GM23248 (cell line): ENCODE results near the gene DPP3. TPM values are rescaled to one million over a fixed set of nuclear protein-coding genes. Genes with fewer than 3 reads are reported as not detected.
"Not testable (repeated sequence)": the region's sequence is repeated elsewhere in the genome, so short reads cannot be mapped to it uniquely, and the experiment has no call there.

Source experiments
- DNase-seq: peaks from one replicate; pipeline ENCODE4 v3.0.0-alpha.2; 2015
- H2AFZ ChIP-seq: fragments of 200-600 bp; sonication (generic); 2 replicates; pipeline ENCODE4 v1.6.1; 2016; ENCODE audit warnings: antibody characterized with exemption
- H3F3A ChIP-seq: fragments of 200-600 bp; sonication (generic); 2 replicates; pipeline ENCODE4 v1.6.1; 2016; ENCODE audit warnings: mild to moderate bottlenecking, antibody characterized with exemption, mixed run types; ENCODE audit not compliant: insufficient read depth
- H3K27ac ChIP-seq: fragments of 200-600 bp; sonication (generic); 2 replicates; pipeline ENCODE4 v1.5.1; 2016; ENCODE audit warnings: mild to moderate bottlenecking
- H3K27me3 ChIP-seq: fragments of 200-600 bp; sonication (generic); replicated peaks from 2 replicates; pipeline ENCODE4 v1.6.1; 2016; ENCODE audit warnings: mild to moderate bottlenecking; ENCODE audit not compliant: insufficient read depth
- H3K36me3 ChIP-seq: fragments of 200-600 bp; sonication (generic); 2 replicates; pipeline ENCODE4 v1.6.1; 2016; ENCODE audit warnings: low read depth, mild to moderate bottlenecking
- H3K4me1 ChIP-seq: fragments of 200-600 bp; sonication (generic); 2 replicates; pipeline ENCODE4 v1.6.1; 2016; ENCODE audit warnings: mild to moderate bottlenecking; ENCODE audit not compliant: insufficient read depth
- H3K4me2 ChIP-seq: fragments of 200-600 bp; sonication (generic); one replicate; pipeline ENCODE4 v1.6.1; 2016; ENCODE audit warnings: mild to moderate bottlenecking; ENCODE audit not compliant: unreplicated experiment
- H3K4me3 ChIP-seq: fragments of 200-600 bp; sonication (generic); 2 replicates; pipeline ENCODE4 v1.5.1; 2016; ENCODE audit warnings: mild to moderate bottlenecking
- H3K79me2 ChIP-seq: fragments of 200-600 bp; sonication (generic); 2 replicates; pipeline ENCODE4 v1.6.1; 2016; ENCODE audit warnings: mild to moderate bottlenecking; ENCODE audit not compliant: insufficient read depth
- H3K9ac ChIP-seq: fragments of 200-600 bp; sonication (generic); 2 replicates; pipeline ENCODE4 v1.6.1; 2016; ENCODE audit warnings: mild to moderate bottlenecking
- H3K9me2 ChIP-seq: fragments of 200-600 bp; sonication (generic); 2 replicates; pipeline ENCODE4 v1.6.1; 2016; ENCODE audit warnings: mixed run types, mild to moderate bottlenecking, moderate library complexity; ENCODE audit not compliant: insufficient read depth
- H3K9me3 ChIP-seq: fragments of 200-600 bp; sonication (generic); one replicate; pipeline ENCODE4 v1.6.1; 2017; ENCODE audit warnings: low read depth
- H4K20me1 ChIP-seq: fragments of 200-600 bp; sonication (generic); 2 replicates; pipeline ENCODE4 v1.6.0; 2016; ENCODE audit not compliant: insufficient read depth
- EZH2 ChIP-seq: fragments of 200-600 bp; sonication (generic); IDR thresholded peaks from 2 replicates; pipeline ENCODE4 v1.6.1; 2018; ENCODE audit warnings: antibody characterized with exemption, mild to moderate bottlenecking; ENCODE audit not compliant: insufficient read depth, poor library complexity, severe bottlenecking
- EZH2phosphoT487 ChIP-seq: fragments of 200-600 bp; sonication (generic); IDR thresholded peaks from 2 replicates; pipeline ENCODE4 v1.6.1; 2018; ENCODE audit warnings: antibody characterized with exemption, moderate library complexity, mild to moderate bottlenecking, low read depth; ENCODE audit not compliant: insufficient read depth
- WGBS, 2 experiments: methylation state at CpG; one replicate each; pipeline ENCODE4 v1.1.6; 2015 to 2017; ENCODE audit warnings: low lambda C conversion rate in 2 of 2, low coverage in 1 of 2; ENCODE audit errors: missing lambda C conversion rate in 2 of 2; 5-methylcytosine and 5-hydroxymethylcytosine counted together
- in situ Hi-C: fragments of 300-500 bp; cut with MboI; formaldehyde crosslinking; loops from 2 replicates; pipeline ENCODE4 v1.15.0; 2020
- polyA plus RNA-seq: library from polyadenylated mRNA; unstranded; fragments of >200 nt; fragmentation: Nextera tagmentation; extraction: Ambion mirVana; gene quantifications from 2 replicates; pipeline ENCODE4 v1.2.1, GENCODE V29; 2016
- total RNA-seq: library from RNA; depleted of rRNA; stranded (reverse); fragments of >200 nt; shearing (Covaris generic); gene quantifications from 2 replicates; pipeline ENCODE4 v1.2.3, GENCODE V29; 2014

DPP3 gene
- total and polyA plus RNA-seq, 2 experiments from 2014 or later, result 34.7 to 50.8 TPM

DNA sequence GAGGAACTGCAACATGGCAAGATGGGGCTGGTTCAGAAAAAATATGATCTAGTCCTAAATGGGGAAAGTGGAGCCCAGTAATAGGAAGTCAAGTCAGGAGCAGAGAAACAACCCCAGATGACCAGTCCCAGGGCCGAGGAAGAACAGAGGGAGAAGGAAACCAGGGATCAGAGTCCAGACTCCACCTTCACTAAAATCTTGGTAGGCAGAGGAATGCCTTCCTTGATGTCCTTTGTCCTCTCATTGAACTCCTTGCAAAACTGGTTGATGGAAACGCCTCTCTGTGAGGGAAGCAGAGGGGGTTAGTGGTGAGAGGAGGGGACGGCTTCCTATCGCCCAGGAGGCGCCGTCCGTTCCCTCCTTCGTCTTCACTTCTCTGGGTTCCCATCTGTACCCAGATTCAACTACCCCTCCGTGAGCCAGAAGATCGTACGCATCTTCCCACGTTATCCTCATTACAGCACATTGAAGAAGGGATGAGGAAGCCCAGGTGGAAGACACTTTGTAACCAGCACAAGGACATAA lies 42.2 kb upstream of the DPP3 start:
- no peaks in the 10 kb centered on the region for H3K27me3 ChIP-seq
- no peaks in the 10 kb centered on the region for H4K20me1 ChIP-seq
- H3K4me1 ChIP-seq, result peaks cover 3% of the 10 kb centered on the region
- in situ Hi-C loops, result no loop called here
- TF ChIP-seq EZH2, result no peak
- no peak for TF ChIP-seq EZH2phosphoT487
- H3K4me3 ChIP-seq, result peak overlapping the region; percentile 78
- 0 out of 2 replicates have a peak, but pooled peaks cover 10% of the 10 kb centered on the region for H3K36me3 ChIP-seq
- H2AFZ ChIP-seq, result peak overlapping the region; percentile 96
- peak overlapping the region; percentile 80 for H3K4me2 ChIP-seq
- no peaks in the 10 kb centered on the region for H3K9me2 ChIP-seq
- no peak overlapping the region; the same call in 1 of the 2 replicates for H3K27ac ChIP-seq
- DNase-seq, result no peak
- WGBS, 2 experiments, result 0 to 3% methylated on average over 12 of the region's 12 CpGs
- peak overlapping the region; percentile 91 for H3K9ac ChIP-seq
- H3F3A ChIP-seq, result peaks cover 2% of the 10 kb centered on the region; the same call in 1 of the 2 replicates
- H3K79me2 ChIP-seq, result peaks cover 7% of the 10 kb centered on the region; the same call in 1 of the 2 replicates
- H3K9me3 ChIP-seq, result no peaks in the 10 kb centered on the region

DNA sequence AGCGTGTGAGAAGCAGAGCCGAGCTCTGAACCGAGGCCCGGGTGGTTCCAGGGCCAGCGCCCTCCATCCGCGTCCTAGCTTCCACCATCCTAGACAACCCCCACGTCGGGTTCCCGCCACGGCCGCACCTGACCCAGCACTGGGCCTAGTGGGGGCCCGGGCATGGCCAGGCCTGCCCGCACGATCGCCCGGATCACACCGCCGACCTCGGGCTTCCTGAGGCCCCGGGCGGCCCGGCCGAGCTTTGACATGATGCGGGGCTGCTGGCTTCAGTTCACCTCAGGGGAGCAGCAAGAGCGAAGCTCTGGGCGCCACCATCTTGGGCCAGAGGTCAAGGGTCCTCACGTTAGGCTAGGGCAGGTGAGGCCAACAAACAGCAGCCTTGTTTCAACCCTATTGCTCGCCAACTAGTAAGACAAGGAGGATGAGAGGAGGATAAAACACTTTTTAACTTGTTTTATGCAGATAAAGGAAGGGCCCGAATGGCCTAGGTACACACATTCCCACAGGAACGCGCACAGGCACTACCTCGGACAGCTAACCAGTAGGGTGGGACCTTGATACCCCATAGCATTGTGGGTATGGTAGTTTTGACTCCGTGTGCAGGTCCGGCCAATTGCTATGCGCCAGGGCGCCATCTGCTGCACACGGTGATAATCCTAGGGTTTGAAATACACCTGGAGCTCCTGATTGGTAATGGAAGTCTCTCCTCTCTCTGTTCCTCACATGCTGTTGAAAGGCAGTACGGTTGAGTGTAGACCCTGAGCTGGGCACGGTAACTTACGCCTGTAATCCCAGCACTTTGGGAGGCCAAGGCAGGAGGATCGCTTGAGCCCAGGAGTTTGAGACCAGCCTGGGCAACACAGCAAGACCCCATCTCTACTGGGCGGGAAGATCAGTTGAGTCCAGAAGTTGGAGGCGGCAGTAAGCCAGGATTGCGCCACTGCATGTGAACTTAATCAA lies 41.4 kb upstream of the DPP3 start, which contains the start of gene MRPL11:
Gene MRPL11 (minus strand): TSS at position 345 of the 963 bp plus-strand sequence. CDS start 94 bp downstream, at position 251.
- H3F3A ChIP-seq, result peaks cover 7% of the 10 kb centered on the region
- H4K20me1 ChIP-seq, result no peaks in the 10 kb centered on the region
- H3K79me2 ChIP-seq, result peaks cover 7% of the 10 kb centered on the region; the same call in 1 of the 2 replicates
- 0 out of 2 replicates have a peak, but pooled peaks cover 10% of the 10 kb centered on the region for H3K36me3 ChIP-seq
- TF ChIP-seq EZH2, result no peak
- TF ChIP-seq EZH2phosphoT487, result no peak
- H2AFZ ChIP-seq, result peak within 1 kb of the TSS; percentile 96
- no peaks in the 10 kb centered on the region for H3K27me3 ChIP-seq
- DNase-seq, result peak; percentile 96
- no peaks in the 10 kb centered on the region for H3K9me2 ChIP-seq
- H3K9ac ChIP-seq, result peak within 1 kb of the TSS; percentile 91
- WGBS, 2 experiments, result 4% methylated on average over 44 to 45 of the region's 45 CpGs
- H3K4me1 ChIP-seq, result peaks cover 8% of the 10 kb centered on the region
- peak within 1 kb of the TSS; percentile 25 for H3K27ac ChIP-seq
- peak within 1 kb of the TSS; percentile 80 for H3K4me2 ChIP-seq
- H3K4me3 ChIP-seq, result peak within 1 kb of the TSS; percentile 78
- H3K9me3 ChIP-seq, result no peaks in the 10 kb centered on the region
- in situ Hi-C loops, result no loop called here

DNA sequence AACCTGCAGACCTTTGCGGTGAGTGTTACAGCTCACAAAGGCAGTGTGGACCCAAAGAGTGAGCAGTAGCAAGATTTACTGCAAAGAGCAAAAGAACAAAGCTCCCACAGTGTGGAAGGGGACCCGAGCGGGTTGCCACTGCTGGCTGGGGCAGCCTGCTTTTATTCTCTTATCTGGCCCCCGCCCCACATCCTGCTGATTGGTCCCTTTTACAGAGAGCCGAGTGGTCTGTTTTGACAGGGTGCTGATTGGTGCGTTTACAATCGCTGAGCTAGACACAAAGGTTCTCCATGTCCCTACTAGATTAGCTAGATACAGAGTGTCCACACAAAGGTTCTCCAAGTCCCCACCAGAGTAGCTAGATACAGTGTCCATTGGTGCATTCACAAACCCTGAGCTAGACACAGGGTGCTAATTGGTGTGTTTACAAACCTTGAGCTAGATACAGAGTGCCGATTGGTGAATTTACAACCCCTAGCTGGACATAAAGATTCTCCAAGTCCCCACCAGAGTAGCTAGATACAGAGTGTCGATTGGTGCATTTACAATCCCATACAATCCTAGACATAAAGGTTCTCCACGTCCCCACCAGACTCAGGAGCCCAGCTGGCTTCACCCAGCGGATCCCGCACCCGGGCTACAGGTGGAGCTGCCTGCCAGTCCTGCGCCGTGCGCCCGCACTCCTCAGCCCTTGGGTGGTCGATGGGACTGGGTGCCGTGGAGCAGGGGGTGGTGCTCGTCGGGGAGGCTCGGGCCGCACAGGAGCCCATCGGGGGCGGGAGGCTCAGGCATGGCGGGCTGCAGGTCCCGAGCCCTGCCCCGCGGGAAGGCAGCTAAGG lies 39.9 kb upstream of the DPP3 start:
- H3K4me2 ChIP-seq, H3K9me2 ChIP-seq, H3K79me2 ChIP-seq, H3K27me3 ChIP-seq, H2AFZ ChIP-seq, H3K36me3 ChIP-seq, H4K20me1 ChIP-seq, H3K9ac ChIP-seq, DNase-seq, H3K4me3 ChIP-seq, H3K9me3 ChIP-seq, H3K27ac ChIP-seq, in situ Hi-C loops: not testable (repeated sequence)
- peaks cover 13% of the 10 kb centered on the region for H3F3A ChIP-seq
- peaks cover 14% of the 10 kb centered on the region for H3K4me1 ChIP-seq
- WGBS, 2 experiments, result 68 to 75% methylated on average over 17 to 26 of the region's 29 CpGs

DNA sequence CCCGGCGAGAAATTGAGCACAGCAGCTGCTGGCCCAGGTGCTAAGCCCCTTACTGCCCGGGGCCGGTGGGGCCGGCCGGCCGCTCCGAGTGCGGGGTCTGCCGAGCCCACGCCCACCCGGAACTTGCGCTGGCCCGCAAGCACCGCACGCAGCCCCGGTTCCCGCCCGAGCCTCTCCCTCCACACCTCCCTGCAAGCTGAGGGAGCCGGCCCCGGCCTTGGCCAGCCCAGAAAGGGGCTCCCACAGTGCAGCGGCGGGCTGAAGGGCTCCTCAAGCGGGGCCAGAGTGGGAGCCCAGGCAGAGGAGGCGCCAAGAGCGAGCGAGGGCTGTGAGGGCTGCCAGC lies 39.3 kb upstream of the DPP3 start:
- H3K4me3 ChIP-seq, H3K79me2 ChIP-seq, H3K4me2 ChIP-seq, H4K20me1 ChIP-seq, DNase-seq, H3K9ac ChIP-seq, H3K27me3 ChIP-seq, H3K36me3 ChIP-seq, H3K9me3 ChIP-seq, H3K9me2 ChIP-seq, in situ Hi-C loops, H3K27ac ChIP-seq, H2AFZ ChIP-seq: not testable (repeated sequence)
- peaks cover 14% of the 10 kb centered on the region for H3K4me1 ChIP-seq
- whole genome bisulfite sequencing, 2 experiments, result 49 to 61% methylated on average over 8 to 27 of the region's 27 CpGs
- peaks cover 13% of the 10 kb centered on the region for H3F3A ChIP-seq
